Measurements from ENCODE around the gene DAZAP1.

- no peak for TF ChIP-seq CTCF (IDR thresholded peaks at IDR 0.05)
- no peak for TF ChIP-seq EP300 (IDR thresholded peaks at IDR 0.05)
These were observed 15.0 kb upstream of the DAZAP1 start for GRCh38 chr19:1392407-1392806.

Measured in suprapubic skin (tissue), 3 donors.